AG04450 (cell line): ENCODE measurements around the gene TAGLN3. TPM values are rescaled to one million over a fixed set of nuclear protein-coding genes. Genes with fewer than 3 reads are reported as not detected.

Experiments used
- CTCF ChIA-PET: fragments of 300-600, 350-600 bp; formaldehyde crosslinking; extraction: SDS; loops from one replicate; lab custom pipeline; 2022; ENCODE audit warnings: antibody characterized with exemption, inconsistent platforms; lab: Charles Lee
- POLR2A ChIA-PET: fragments of 350-600 bp; formaldehyde crosslinking; extraction: SDS; loops from one replicate; lab custom pipeline; 2021; ENCODE audit warnings: antibody characterized with exemption, inconsistent platforms; lab: Yijun Ruan, JAX
- DNase-seq: peaks from one replicate; pipeline ENCODE4 v3.0.0-alpha.2; 2011; ENCODE audit warnings: low read depth, low spot score
- H3K27ac ChIP-seq: one replicate; pipeline ENCODE4 v1.5.1; 2012; ENCODE audit warnings: low read depth, low read length, control low read depth
- H3K27me3 ChIP-seq: one replicate; pipeline ENCODE4 v1.6.0; 2012; ENCODE audit warnings: low read length; ENCODE audit not compliant: control insufficient read depth, insufficient read depth
- H3K4me3 ChIP-seq: 2 replicates; pipeline ENCODE4 v1.5.1; 2011; ENCODE audit warnings: mild to moderate bottlenecking, low read depth, low read length, control low read depth
- H3K9me3 ChIP-seq: 2 replicates; pipeline ENCODE4 v1.5.1; 2012; ENCODE audit warnings: low read length; ENCODE audit not compliant: control insufficient read depth, insufficient read depth
- CTCF ChIP-seq: IDR thresholded peaks from 2 replicates; pipeline ENCODE4 v1.5.1; 2011; ENCODE audit warnings: low read depth, low read length, control low read depth, inconsistent platforms
- polyA plus RNA-seq: library from polyadenylated mRNA; depleted of rRNA; stranded (reverse); fragments of >200 nt; gene quantifications from 2 replicates; pipeline ENCODE4 v1.2.3, GENCODE V29; 2011

Gene TAGLN3
- polyA plus RNA-seq, 1 experiment, result 2.5 TPM

- no peak overlapping the region for H3K27ac ChIP-seq
- TF ChIP-seq CTCF, result no peak
- no peaks in the 10 kb centered on the region for H3K9me3 ChIP-seq
- H3K27me3 ChIP-seq, result no peaks in the 10 kb centered on the region
- CTCF ChIA-PET, result interaction anchor here (1.0 to 2.2 kb wide), 3 partner anchors 25 to 50 kb away, joined by 3 to 13 read pairs (median 3); no protein-coding TSS in a partner anchor
- no peak overlapping the region for H3K4me3 ChIP-seq
- POLR2A ChIA-PET, result no interaction called here
- no peak for DNase-seq
These were observed 40.1 kb downstream of the TAGLN3 start for GRCh38 chr3:112038863-112039262.

GRCh38 chr3:112041321-112041720, 42.6 kb downstream of the TAGLN3 start:
- ChIA-PET CTCF (interaction anchor here (0.6 to 1.8 kb wide), 4 partner anchors 9 to 63 kb away, joined by 3 to 13 read pairs (median 3); partner anchors contain the start of gene ABHD10), POLR2A (no interaction called here)
- TF ChIP-seq CTCF, result no peak
- H3K27me3 ChIP-seq, result no peaks in the 10 kb centered on the region
- H3K27ac ChIP-seq, result no peak overlapping the region
- H3K4me3 ChIP-seq, result no peak overlapping the region
- no peak for DNase-seq
- no peaks in the 10 kb centered on the region for H3K9me3 ChIP-seq

GRCh38 chr3:112042842-112043280, 44.1 kb downstream of the TAGLN3 start:
- CTCF ChIA-PET, result interaction anchor here (0.6 to 3.9 kb wide), 65 partner anchors 8 to 1530 kb away, joined by 3 to 80 read pairs (median 4); partner anchors contain the start of genes ABHD10, TAGLN3 and TMPRSS7
- no peak for DNase-seq
- no peaks in the 10 kb centered on the region for H3K9me3 ChIP-seq
- TF ChIP-seq CTCF, result no peak
- POLR2A ChIA-PET, result no interaction called here
- H3K4me3 ChIP-seq, result no peak overlapping the region
- H3K27ac ChIP-seq, result no peak overlapping the region
- no peaks in the 10 kb centered on the region for H3K27me3 ChIP-seq

- Histone ChIP-seq H3K9me3 (no peaks in the 10 kb centered on the region), H3K27me3 (no peaks in the 10 kb centered on the region), H3K27ac (no peak overlapping the region), H3K4me3 (no peak overlapping the region)
- peak; percentile 44 for DNase-seq
- ChIA-PET CTCF (interaction anchor here (0.6 to 3.9 kb wide), 68 partner anchors 8 to 1531 kb away, joined by 3 to 80 read pairs (median 4); partner anchors contain the start of genes ABHD10, TAGLN3 and TMPRSS7), POLR2A (no interaction called here)
- peak; percentile 93 for TF ChIP-seq CTCF
These were observed 45.0 kb downstream of the TAGLN3 start for GRCh38 chr3:112043621-112044201.

GRCh38 chr3:112046599-112046998, 47.9 kb downstream of the TAGLN3 start:
- no peak for DNase-seq
- POLR2A ChIA-PET, result no interaction called here

More at GRCh38 chr3:112046599-112046998, 47.9 kb downstream of the TAGLN3 start:
- TF ChIP-seq CTCF, result no peak
- Histone ChIP-seq H3K27ac (no peak overlapping the region), H3K9me3 (no peaks in the 10 kb centered on the region), H3K27me3 (no peaks in the 10 kb centered on the region), H3K4me3 (no peak overlapping the region)
- CTCF ChIA-PET, result interaction anchor here (1.3 to 1.5 kb wide), 2 partner anchors 33 to 57 kb away, joined by 3 to 4 read pairs; no protein-coding TSS in a partner anchor
